Globus pallidus (tissue), 1 donor: ENCODE results near the gene CILP2.

ENCODE experiments used
- DNase-seq: peaks from one replicate; pipeline ENCODE4 v3.0.0-alpha.2; 2015; ENCODE audit warnings: low spot score

CILP2 gene

GRCh38 chr19:19543640-19544039, 5.6 kb downstream of the CILP2 start:
- DNase-seq, result no peak

- DNase-seq, result no peak
Measured at GRCh38 chr19:19544257-19544953, 6.3 kb downstream of the CILP2 start.

GRCh38 chr19:19544954-19545591, 7.0 kb downstream of the CILP2 start:
- no peak for DNase-seq

- no peak for DNase-seq
Measured at GRCh38 chr19:19545707-19546106, 7.6 kb downstream of the CILP2 start.

GRCh38 chr19:19546751-19547162, 8.7 kb downstream of the CILP2 start:
- no peak for DNase-seq

- DNase-seq, result no peak
Measured at GRCh38 chr19:19547674-19548336, 9.7 kb downstream of the CILP2 start.

GRCh38 chr19:19548915-19549759, 11.1 kb downstream of the CILP2 start:
- no peak for DNase-seq

GRCh38 chr19:19549804-19550464, 11.9 kb downstream of the CILP2 start:
- DNase-seq, result no peak

- DNase-seq, result no peak
Measured at GRCh38 chr19:19550485-19550929, 12.4 kb downstream of the CILP2 start.

GRCh38 chr19:19550972-19551852, 13.1 kb downstream of the CILP2 start:
- no peak for DNase-seq

- DNase-seq, result no peak
Measured at GRCh38 chr19:19551853-19552192, 13.8 kb downstream of the CILP2 start.

GRCh38 chr19:19552798-19553197, 14.7 kb downstream of the CILP2 start:
- DNase-seq, result no peak

GRCh38 chr19:19553670-19554069, 15.6 kb downstream of the CILP2 start:
- no peak for DNase-seq

GRCh38 chr19:19554074-19555023, 16.3 kb downstream of the CILP2 start:
- no peak for DNase-seq

- no peak for DNase-seq
Measured at GRCh38 chr19:19558055-19558454, 20.0 kb downstream of the CILP2 start.

GRCh38 chr19:19558636-19559035, 20.6 kb downstream of the CILP2 start:
- no peak for DNase-seq

GRCh38 chr19:19559931-19560330, 21.9 kb downstream of the CILP2 start:
- no peak for DNase-seq

GRCh38 chr19:19561946-19562664, 24.0 kb downstream of the CILP2 start:
- no peak for DNase-seq
